Measurements from ENCODE around the gene HSPA12B. TPM values are rescaled to one million over a fixed set of nuclear protein-coding genes. Genes with fewer than 3 reads are reported as not detected.

The HSPA12B gene
- polyA plus RNA-seq, 1 experiment = 0.05 TPM

DNA sequence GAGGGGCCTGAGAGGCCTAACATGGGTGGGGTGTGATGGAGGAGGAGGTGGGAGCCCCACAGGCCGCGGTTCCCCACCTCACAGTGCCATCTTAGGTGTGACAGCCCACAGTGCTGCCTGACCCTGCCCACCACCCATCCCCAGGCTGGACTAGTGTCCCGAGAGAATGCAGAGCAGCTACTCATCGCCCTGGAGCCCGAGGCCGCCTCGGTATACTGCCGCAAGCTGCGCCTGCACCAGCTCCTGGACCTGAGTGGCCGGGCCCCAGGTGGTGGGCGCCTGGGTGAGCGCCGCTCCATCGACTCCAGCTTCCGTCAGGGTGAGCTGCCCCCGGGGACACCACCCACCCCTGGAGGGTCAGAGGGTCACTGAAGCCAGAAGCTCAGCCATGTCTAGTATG, 15.6 kb downstream of the HSPA12B start:
- Histone ChIP-seq H3K4me3 (ENCODE audit: low read depth, low read length) (no peak overlapping the region), H3K9me3 (ENCODE audit: control insufficient read depth, insufficient read depth, low read length) (peaks cover 14% of the 10 kb centered on the region; the same call in 1 of the 2 replicates), H3K27ac (ENCODE audit: low read depth, low read length) (no peak overlapping the region), H3K27me3 (ENCODE audit: control insufficient read depth, insufficient read depth, low read length) (no peaks in the 10 kb centered on the region)
- ChIA-PET POLR2A (no interaction called here), CTCF (interaction anchor here (1.3 kb wide), 1 partner anchor 72 kb away, joined by 5 read pairs; the partner anchor contains the start of gene AP5S1)
- TF ChIP-seq, protein P1, sequence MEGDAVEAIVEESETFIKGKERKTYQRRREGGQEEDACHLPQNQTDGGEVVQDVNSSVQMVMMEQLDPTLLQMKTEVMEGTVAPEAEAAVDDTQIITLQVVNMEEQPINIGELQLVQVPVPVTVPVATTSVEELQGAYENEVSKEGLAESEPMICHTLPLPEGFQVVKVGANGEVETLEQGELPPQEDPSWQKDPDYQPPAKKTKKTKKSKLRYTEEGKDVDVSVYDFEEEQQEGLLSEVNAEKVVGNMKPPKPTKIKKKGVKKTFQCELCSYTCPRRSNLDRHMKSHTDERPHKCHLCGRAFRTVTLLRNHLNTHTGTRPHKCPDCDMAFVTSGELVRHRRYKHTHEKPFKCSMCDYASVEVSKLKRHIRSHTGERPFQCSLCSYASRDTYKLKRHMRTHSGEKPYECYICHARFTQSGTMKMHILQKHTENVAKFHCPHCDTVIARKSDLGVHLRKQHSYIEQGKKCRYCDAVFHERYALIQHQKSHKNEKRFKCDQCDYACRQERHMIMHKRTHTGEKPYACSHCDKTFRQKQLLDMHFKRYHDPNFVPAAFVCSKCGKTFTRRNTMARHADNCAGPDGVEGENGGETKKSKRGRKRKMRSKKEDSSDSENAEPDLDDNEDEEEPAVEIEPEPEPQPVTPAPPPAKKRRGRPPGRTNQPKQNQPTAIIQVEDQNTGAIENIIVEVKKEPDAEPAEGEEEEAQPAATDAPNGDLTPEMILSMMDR (IDR thresholded peaks at IDR 0.05; ENCODE audit: low read depth, low read length) = no peak
- DNase-seq (ENCODE audit: low read depth, low spot score) = no peak

DNA sequence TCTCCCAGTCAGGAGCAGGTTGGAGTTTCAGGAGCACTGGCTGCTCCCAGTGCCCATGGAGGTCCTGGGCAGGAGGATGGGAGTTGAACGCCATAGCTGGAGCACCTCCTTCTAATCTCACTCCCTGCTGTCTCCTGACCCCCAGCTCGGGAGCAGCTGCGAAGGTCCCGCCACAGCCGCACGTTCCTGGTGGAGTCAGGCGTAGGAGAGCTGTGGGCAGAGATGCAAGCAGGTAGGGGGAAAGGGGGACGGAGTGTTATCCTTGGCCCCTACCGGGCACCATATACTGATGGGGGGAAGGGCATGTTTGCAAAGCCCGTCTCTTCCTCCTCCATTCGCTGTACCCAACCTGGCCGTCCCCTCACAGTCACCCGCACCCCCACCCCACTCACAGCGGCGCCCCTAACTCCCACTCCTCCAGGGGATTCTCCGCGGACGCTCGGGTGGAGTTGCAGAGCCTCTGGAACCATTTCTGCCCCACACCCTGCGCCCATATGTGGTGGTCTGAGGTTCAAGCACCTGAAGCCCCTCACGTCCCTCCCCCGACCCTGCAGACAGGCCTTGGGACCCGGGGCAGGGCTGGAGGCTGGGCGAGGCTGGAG, 16.7 kb downstream of the HSPA12B start:
- TF ChIP-seq, protein P1 (IDR thresholded peaks at IDR 0.05; ENCODE audit: low read depth, low read length) = no peak
- ChIA-PET POLR2A (no interaction called here), CTCF (interaction anchor here (0.6 kb wide), 1 partner anchor 12 kb away, joined by 4 read pairs; no protein-coding TSS in a partner anchor)
- Histone ChIP-seq H3K9me3 (ENCODE audit: control insufficient read depth, insufficient read depth, low read length) (peaks cover 14% of the 10 kb centered on the region; the same call in 1 of the 2 replicates), H3K27me3 (ENCODE audit: control insufficient read depth, insufficient read depth, low read length) (no peaks in the 10 kb centered on the region), H3K4me3 (ENCODE audit: low read depth, low read length) (no peak overlapping the region), H3K27ac (ENCODE audit: low read depth, low read length) (no peak overlapping the region)
- DNase-seq (ENCODE audit: low read depth, low spot score) = no peak

DNA sequence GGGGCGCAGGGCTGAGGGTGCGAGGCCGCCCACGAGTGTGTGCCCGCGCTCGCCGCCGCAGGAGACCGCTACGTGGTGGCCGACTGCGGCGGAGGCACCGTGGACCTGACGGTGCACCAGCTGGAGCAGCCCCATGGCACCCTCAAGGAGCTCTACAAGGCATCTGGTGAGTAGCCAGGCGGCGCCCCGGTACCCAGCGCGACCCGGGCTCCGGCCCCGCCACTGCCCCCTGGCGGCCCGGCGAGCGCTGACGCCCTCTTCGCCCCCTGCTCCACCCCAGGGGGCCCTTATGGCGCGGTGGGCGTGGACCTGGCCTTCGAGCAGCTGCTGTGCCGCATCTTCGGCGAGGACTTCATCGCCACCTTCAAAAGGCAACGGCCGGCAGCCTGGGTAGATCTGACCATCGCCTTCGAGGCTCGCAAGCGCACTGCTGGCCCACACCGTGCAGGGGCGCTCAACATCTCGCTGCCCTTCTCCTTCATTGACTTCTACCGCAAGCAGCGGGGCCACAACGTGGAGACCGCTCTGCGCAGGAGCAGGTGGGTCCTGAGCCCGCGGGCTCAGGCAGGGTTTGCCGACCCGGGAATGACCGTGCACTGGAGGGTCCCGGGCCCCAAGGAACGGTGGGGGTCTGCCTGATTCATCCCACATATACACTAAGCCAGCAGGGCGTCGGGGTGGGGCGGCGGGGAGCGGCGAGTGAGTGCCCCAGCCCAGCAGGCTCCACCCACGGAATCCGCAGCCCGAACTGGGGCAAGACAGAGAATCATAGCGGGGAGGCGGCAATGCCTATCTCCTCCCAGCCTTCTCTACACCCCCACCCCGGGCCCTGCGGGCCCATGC, 17.4 kb downstream of the HSPA12B start:
- DNase-seq (ENCODE audit: low read depth, low spot score) = no peak
- Histone ChIP-seq H3K4me3 (ENCODE audit: low read depth, low read length) (no peak overlapping the region), H3K27ac (ENCODE audit: low read depth, low read length) (no peak overlapping the region), H3K27me3 (ENCODE audit: control insufficient read depth, insufficient read depth, low read length) (no peaks in the 10 kb centered on the region), H3K9me3 (ENCODE audit: control insufficient read depth, insufficient read depth, low read length) (peaks cover 11% of the 10 kb centered on the region; the same call in 1 of the 2 replicates)
- CTCF ChIA-PET = interaction anchor here (0.6 to 1.6 kb wide), 5 partner anchors 11 to 72 kb away, joined by 3 to 5 read pairs (median 4); partner anchors contain the start of gene AP5S1
- TF ChIP-seq, protein P1 (IDR thresholded peaks at IDR 0.05; ENCODE audit: low read depth, low read length) = peak; percentile 22
- POLR2A ChIA-PET = no interaction called here

DNA sequence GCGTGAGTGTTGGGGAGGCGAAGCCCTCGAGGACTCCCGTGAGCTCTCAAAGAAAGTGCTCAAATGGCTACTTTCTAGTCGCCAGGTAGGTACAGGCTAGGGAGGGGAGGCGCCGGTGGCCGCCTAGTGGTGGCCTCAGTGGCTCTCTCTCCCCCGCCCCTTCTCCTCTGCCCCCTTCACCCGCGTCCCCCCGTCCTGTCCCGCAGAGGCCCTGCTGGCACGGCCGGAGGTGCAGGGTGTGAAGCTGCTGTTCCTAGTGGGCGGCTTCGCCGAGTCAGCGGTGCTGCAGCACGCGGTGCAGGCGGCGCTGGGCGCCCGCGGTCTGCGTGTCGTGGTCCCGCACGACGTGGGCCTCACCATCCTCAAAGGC, 18.8 kb downstream of the HSPA12B start:
- no peak for DNase-seq (ENCODE audit: low read depth, low spot score)
- ChIA-PET CTCF (interaction anchor here (0.9 to 1.6 kb wide), 7 partner anchors 14 to 104 kb away, joined by 3 to 5 read pairs (median 4); no protein-coding TSS in a partner anchor), POLR2A (no interaction called here)
- Histone ChIP-seq H3K27ac (ENCODE audit: low read depth, low read length) (no peak overlapping the region), H3K9me3 (ENCODE audit: control insufficient read depth, insufficient read depth, low read length) (peaks cover 4% of the 10 kb centered on the region; the same call in 1 of the 2 replicates), H3K27me3 (ENCODE audit: control insufficient read depth, insufficient read depth, low read length) (no peaks in the 10 kb centered on the region), H3K4me3 (ENCODE audit: low read depth, low read length) (no peak overlapping the region)
- TF ChIP-seq, protein P1 (IDR thresholded peaks at IDR 0.05; ENCODE audit: low read depth, low read length) = no peak
